SK-N-SH (cell line): Measurements from ENCODE around the gene CAPN5. TPM values are rescaled to one million over a fixed set of nuclear protein-coding genes. Genes with fewer than 3 reads are reported as not detected.

Source experiments
- CTCF ChIA-PET: fragments of 300-600, 350-600 bp; formaldehyde crosslinking; extraction: SDS; loops from one replicate; lab custom pipeline; 2021; lab: Yijun Ruan, JAX
- POLR2A ChIA-PET: fragments of 350-600 bp; sonication (Branson Sonifier 250); formaldehyde crosslinking; extraction: SDS; loops from one replicate; lab custom pipeline; 2020; ENCODE audit warnings: antibody characterized with exemption, inconsistent platforms; lab: Yijun Ruan, JAX
- DNase-seq: peaks from one replicate; pipeline ENCODE4 v3.0.0; 2012
- H2AFZ ChIP-seq: fragments of 200-600 bp; sonication (generic); 2 replicates; pipeline ENCODE4 v1.8.1; 2016; ENCODE audit warnings: antibody characterized with exemption, mild to moderate bottlenecking, low read depth
- H3F3A ChIP-seq: fragments of 200-600 bp; sonication (generic); replicated peaks from 2 replicates; pipeline ENCODE3; 2016; ENCODE audit warnings: antibody characterized with exemption, mild to moderate bottlenecking; ENCODE audit not compliant: insufficient read depth
- H3K27ac ChIP-seq, 2 experiments: fragments of 200-500 bp in 1 of 2; fragments of 200-600 bp in 1 of 2; sonication (Bioruptor generic) in 1 of 2; sonication (generic), shearing (Covaris generic) in 1 of 2; 2 replicates each; pipeline versions ENCODE4 v1.5.1 to v1.6.1; 2014 to 2016; ENCODE audit warnings: low read depth in 2 of 2, inconsistent platforms in 1 of 2, low read length in 1 of 2, mild to moderate bottlenecking in 1 of 2, mixed read lengths in 1 of 2
- H3K27me3 ChIP-seq: fragments of 200-600 bp; sonication (generic), shearing (Covaris generic); 2 replicates; pipeline ENCODE4 v1.6.1; 2016; ENCODE audit warnings: mixed run types; ENCODE audit not compliant: insufficient read depth
- H3K36me3 ChIP-seq, 2 experiments: fragments of 200-500 bp in 1 of 2; fragments of 200-600 bp in 1 of 2; sonication (Bioruptor generic) in 1 of 2; sonication (generic) in 1 of 2; replicated peaks in 1 of 2; 2 replicates each; pipeline versions ENCODE3 to v1.5.1; 2014 to 2016; ENCODE audit warnings: low read length in 1 of 2, mild to moderate bottlenecking in 1 of 2; ENCODE audit not compliant: insufficient read depth in 2 of 2, control insufficient read depth in 1 of 2
- H3K4me1 ChIP-seq, 2 experiments: fragments of 200-500 bp in 1 of 2; fragments of 200-600 bp in 1 of 2; sonication (Bioruptor generic) in 1 of 2; sonication (generic), shearing (Covaris generic) in 1 of 2; 2 replicates each; pipeline versions ENCODE4 v1.5.1 to v1.6.1; 2014 to 2016; ENCODE audit warnings: low read depth in 1 of 2, low read length in 1 of 2, mixed run types in 1 of 2; ENCODE audit not compliant: insufficient read depth in 2 of 2, control insufficient read depth in 1 of 2
- H3K4me2 ChIP-seq: fragments of 200-600 bp; sonication (generic), shearing (Covaris generic); 2 replicates; pipeline ENCODE4 v1.6.1; 2017; ENCODE audit warnings: mixed run types
- H3K4me3 ChIP-seq, 2 experiments: fragments of 200-500 bp in 1 of 2; fragments of 200-600 bp in 1 of 2; sonication (Bioruptor generic) in 1 of 2; sonication (generic), shearing (Covaris generic) in 1 of 2; 2 replicates each; pipeline versions ENCODE4 v1.5.1 to v1.8.1; 2014 to 2016; ENCODE audit warnings: low read depth in 2 of 2, inconsistent platforms in 1 of 2, low read length in 1 of 2, mild to moderate bottlenecking in 1 of 2, mixed read lengths in 1 of 2, moderate library complexity in 1 of 2
- H3K79me2 ChIP-seq: fragments of 200-600 bp; sonication (generic); 2 replicates; pipeline ENCODE4 v1.8.1; 2017; ENCODE audit warnings: mild to moderate bottlenecking; ENCODE audit not compliant: insufficient read depth
- H3K9ac ChIP-seq: fragments of 200-600 bp; sonication (generic); 2 replicates; pipeline ENCODE4 v1.6.1; 2017; ENCODE audit warnings: mixed run types
- H3K9me2 ChIP-seq: fragments of 200-600 bp; sonication (generic); 2 replicates; pipeline ENCODE4 v1.6.1; 2017; ENCODE audit warnings: mixed run types
- H3K9me3 ChIP-seq: fragments of 200-600 bp; sonication (generic); 2 replicates; pipeline ENCODE4 v1.6.1; 2017; ENCODE audit warnings: mixed run types, mild to moderate bottlenecking, moderate library complexity
- H4K20me1 ChIP-seq: fragments of 200-600 bp; sonication (generic); 2 replicates; pipeline ENCODE4 v1.6.1; 2017; ENCODE audit warnings: mild to moderate bottlenecking, mixed run types; ENCODE audit not compliant: insufficient read depth
- CHD2 ChIP-seq: fragments of 150-350 bp; IDR thresholded peaks from 2 replicates; pipeline ENCODE4 v1.6.1; 2018; ENCODE audit warnings: low read length; ENCODE audit not compliant: partially characterized antibody
- FOXM1 ChIP-seq: IDR thresholded peaks from 2 replicates; pipeline ENCODE4 v1.4.0; 2012; ENCODE audit warnings: low read depth, mild to moderate bottlenecking
- TCF12 ChIP-seq: IDR thresholded peaks from 2 replicates; pipeline ENCODE4 v1.4.0; 2012
- TEAD4 ChIP-seq: IDR thresholded peaks from 2 replicates; pipeline ENCODE4 v1.4.0; 2012; ENCODE audit warnings: mild to moderate bottlenecking, borderline replicate concordance; ENCODE audit not compliant: insufficient read depth
- WGBS: methylation state at CpG from one replicate; pipeline ENCODE4 v1.1.6; 2017; ENCODE audit warnings: low lambda C conversion rate; 5-methylcytosine and 5-hydroxymethylcytosine counted together
- polyA plus RNA-seq, 3 experiments: library from polyadenylated mRNA; depleted of rRNA; stranded (reverse); fragments of >200 nt; gene quantifications; 2 replicates each; pipeline ENCODE4 v1.2.3, GENCODE V29; 2012
- TF ChIP-seq, protein P1 (sequence below): IDR thresholded peaks from 2 replicates; pipeline ENCODE4; 2012
- TF ChIP-seq, protein P2 (sequence below): IDR thresholded peaks from 2 replicates; pipeline ENCODE4 v1.4.0; 2012; ENCODE audit warnings: low read depth
- TF ChIP-seq, protein P3 (sequence below): IDR thresholded peaks from 2 replicates; pipeline ENCODE4 v1.4.0; 2012; ENCODE audit warnings: low read depth, borderline replicate concordance
- TF ChIP-seq, protein P4 (sequence below): IDR thresholded peaks from 2 replicates; pipeline ENCODE4 v1.4.0; 2012; ENCODE audit warnings: low read depth, borderline replicate concordance

CAPN5 gene
- polyA plus RNA-seq, 1 of the 3 experiments (the other 2 are of a cell fraction): 33.1 TPM

DNA sequence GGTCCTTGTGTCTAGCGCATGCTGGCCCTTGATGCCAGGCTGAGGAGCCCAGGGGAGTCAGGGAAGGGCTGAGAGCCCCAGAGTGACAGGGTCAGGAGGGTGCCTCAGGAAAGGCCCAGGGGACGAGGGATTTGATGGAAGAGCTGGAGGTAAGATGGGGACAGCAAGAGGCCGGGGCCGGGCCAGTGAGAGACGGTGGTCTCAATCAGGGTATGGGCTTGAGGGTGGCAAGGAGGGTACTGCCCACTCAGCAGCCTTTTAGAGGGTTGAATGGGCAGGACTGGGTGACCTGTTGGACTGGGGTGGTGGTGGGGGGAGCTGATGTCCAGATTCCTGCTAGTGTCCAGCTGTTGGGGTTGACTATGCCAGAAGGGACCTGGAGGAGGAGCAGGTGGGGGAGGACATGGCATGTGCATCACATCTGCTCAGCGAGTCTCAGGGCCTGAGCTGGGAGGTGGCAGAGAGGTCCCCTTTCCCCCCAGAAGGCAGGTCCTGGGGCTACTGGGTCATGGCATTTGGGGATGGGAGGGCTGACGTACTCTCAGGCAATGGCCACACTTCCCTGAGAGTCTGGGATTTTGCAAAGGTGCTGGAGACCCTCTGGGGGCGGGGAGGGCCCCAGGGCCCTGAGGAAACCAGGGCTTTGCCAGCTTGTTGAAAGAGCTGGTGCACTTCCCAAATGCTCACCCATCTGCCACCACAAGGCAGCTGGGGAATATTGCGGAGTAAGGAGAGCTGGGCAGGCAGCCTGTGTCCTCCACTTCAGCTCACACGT, 79.7 kb downstream of the CAPN5 start:
- no peak for DNase-seq
- H3K36me3 ChIP-seq: no peaks in the 10 kb centered on the region
- no peaks in the 10 kb centered on the region for H3K27me3 ChIP-seq
- peaks cover 0 to 26% of the 10 kb centered on the region in 2 experiments; a peak in 1 of 4 replicates for H3K4me1 ChIP-seq
- H3K9ac ChIP-seq: no peak overlapping the region
- H3K4me2 ChIP-seq: no peak overlapping the region
- no peak overlapping the region for H3K4me3 ChIP-seq
- 82% methylated on average over 10 of the region's 10 CpGs for WGBS
- ChIA-PET POLR2A (no interaction called here), CTCF (interaction anchor here (1.3 to 2.9 kb wide), 3 partner anchors 19 to 42 kb away, joined by 3 to 17 read pairs (median 5); partner anchors contain the start of gene MYO7A)
- H3K9me2 ChIP-seq: no peaks in the 10 kb centered on the region
- H3K9me3 ChIP-seq: no peaks in the 10 kb centered on the region
- no peaks in the 10 kb centered on the region for H3F3A ChIP-seq
- no peaks in the 10 kb centered on the region for H4K20me1 ChIP-seq
- H2AFZ ChIP-seq: no peak overlapping the region
- H3K27ac ChIP-seq: no peak overlapping the region
- no peaks in the 10 kb centered on the region for H3K79me2 ChIP-seq
- TF ChIP-seq, protein P1, sequence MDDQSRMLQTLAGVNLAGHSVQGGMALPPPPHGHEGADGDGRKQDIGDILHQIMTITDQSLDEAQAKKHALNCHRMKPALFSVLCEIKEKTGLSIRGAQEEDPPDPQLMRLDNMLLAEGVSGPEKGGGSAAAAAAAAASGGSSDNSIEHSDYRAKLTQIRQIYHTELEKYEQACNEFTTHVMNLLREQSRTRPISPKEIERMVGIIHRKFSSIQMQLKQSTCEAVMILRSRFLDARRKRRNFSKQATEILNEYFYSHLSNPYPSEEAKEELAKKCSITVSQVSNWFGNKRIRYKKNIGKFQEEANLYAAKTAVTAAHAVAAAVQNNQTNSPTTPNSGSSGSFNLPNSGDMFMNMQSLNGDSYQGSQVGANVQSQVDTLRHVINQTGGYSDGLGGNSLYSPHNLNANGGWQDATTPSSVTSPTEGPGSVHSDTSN: no peak
- TF ChIP-seq, protein P2, sequence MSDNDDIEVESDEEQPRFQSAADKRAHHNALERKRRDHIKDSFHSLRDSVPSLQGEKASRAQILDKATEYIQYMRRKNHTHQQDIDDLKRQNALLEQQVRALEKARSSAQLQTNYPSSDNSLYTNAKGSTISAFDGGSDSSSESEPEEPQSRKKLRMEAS: no peak

DNA sequence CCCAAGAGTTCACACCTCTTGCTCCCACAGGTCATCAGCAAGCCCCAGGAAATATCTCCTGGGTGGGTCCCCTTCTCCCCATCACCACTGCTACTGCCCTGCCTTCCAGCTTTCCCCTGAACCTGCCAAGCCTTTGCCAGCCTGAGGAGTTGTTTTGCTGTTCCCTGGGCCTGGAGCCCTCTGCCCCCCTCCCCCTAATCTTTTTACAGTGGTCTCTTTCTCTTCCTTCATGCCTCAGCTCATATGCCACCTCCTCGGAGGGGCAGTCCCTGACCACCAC, 80.2 kb downstream of the CAPN5 start:
- no peaks in the 10 kb centered on the region for H4K20me1 ChIP-seq
- H3K4me3 ChIP-seq: no peak overlapping the region
- H3K9me3 ChIP-seq: no peaks in the 10 kb centered on the region
- no peak overlapping the region for H3K9ac ChIP-seq
- H2AFZ ChIP-seq: no peak overlapping the region
- POLR2A ChIA-PET: no interaction called here
- CTCF ChIA-PET: interaction anchor here (1.3 to 2.9 kb wide), 4 partner anchors 20 to 56 kb away, joined by 3 to 17 read pairs (median 6); partner anchors contain the start of gene MYO7A
- peaks cover 0 to 26% of the 10 kb centered on the region in 2 experiments; a peak in 1 of 4 replicates for H3K4me1 ChIP-seq
- 16% methylated on average over 1 of the region's 1 CpG for WGBS
- H3K79me2 ChIP-seq: no peaks in the 10 kb centered on the region
- H3K4me2 ChIP-seq: no peak overlapping the region
- no peaks in the 10 kb centered on the region for H3K9me2 ChIP-seq
- H3F3A ChIP-seq: no peaks in the 10 kb centered on the region
- no peak overlapping the region for H3K27ac ChIP-seq
- no peaks in the 10 kb centered on the region for H3K27me3 ChIP-seq
- TF ChIP-seq, protein P3, sequence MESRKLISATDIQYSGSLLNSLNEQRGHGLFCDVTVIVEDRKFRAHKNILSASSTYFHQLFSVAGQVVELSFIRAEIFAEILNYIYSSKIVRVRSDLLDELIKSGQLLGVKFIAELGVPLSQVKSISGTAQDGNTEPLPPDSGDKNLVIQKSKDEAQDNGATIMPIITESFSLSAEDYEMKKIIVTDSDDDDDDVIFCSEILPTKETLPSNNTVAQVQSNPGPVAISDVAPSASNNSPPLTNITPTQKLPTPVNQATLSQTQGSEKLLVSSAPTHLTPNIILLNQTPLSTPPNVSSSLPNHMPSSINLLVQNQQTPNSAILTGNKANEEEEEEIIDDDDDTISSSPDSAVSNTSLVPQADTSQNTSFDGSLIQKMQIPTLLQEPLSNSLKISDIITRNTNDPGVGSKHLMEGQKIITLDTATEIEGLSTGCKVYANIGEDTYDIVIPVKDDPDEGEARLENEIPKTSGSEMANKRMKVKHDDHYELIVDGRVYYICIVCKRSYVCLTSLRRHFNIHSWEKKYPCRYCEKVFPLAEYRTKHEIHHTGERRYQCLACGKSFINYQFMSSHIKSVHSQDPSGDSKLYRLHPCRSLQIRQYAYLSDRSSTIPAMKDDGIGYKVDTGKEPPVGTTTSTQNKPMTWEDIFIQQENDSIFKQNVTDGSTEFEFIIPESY: no peak
- TF ChIP-seq FOXM1 (no peak), CHD2 (no peak), TEAD4 (no peak), TCF12 (no peak)
- TF ChIP-seq, protein P2: no peak
- TF ChIP-seq, protein P4, sequence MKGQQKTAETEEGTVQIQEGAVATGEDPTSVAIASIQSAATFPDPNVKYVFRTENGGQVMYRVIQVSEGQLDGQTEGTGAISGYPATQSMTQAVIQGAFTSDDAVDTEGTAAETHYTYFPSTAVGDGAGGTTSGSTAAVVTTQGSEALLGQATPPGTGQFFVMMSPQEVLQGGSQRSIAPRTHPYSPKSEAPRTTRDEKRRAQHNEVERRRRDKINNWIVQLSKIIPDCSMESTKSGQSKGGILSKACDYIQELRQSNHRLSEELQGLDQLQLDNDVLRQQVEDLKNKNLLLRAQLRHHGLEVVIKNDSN: no peak
- no peak for DNase-seq
- H3K36me3 ChIP-seq: no peaks in the 10 kb centered on the region
